Tibial nerve (tissue), 4 donors: ENCODE data around the gene CLCN7.

ENCODE experiments used
- CTCF ChIP-seq, 5 experiments: fragments of 200-600 bp in 3 of 5; fragments of 450-650 bp in 2 of 5; sonication (generic) in 3 of 5; IDR thresholded peaks; one replicate each; pipeline ENCODE4 v1.5.1; 2016 to 2019; ENCODE audit warnings: antibody characterized with exemption in 5 of 5, mild to moderate bottlenecking in 3 of 5, moderate library complexity in 2 of 5
- EP300 ChIP-seq, 2 donors: sonication (generic); formaldehyde crosslinking; IDR thresholded peaks; one replicate each; pipeline ENCODE4 v1.6.1; 2017; ENCODE audit warnings: antibody characterized with exemption in 2 of 2, mild to moderate bottlenecking in 1 of 2
- POLR2A ChIP-seq, 2 donors: fragments of 450-650 bp; IDR thresholded peaks; one replicate each; pipeline ENCODE4 v1.6.1; 2017; ENCODE audit warnings: antibody characterized with exemption in 2 of 2, mild to moderate bottlenecking in 2 of 2, moderate library complexity in 2 of 2

DNA sequence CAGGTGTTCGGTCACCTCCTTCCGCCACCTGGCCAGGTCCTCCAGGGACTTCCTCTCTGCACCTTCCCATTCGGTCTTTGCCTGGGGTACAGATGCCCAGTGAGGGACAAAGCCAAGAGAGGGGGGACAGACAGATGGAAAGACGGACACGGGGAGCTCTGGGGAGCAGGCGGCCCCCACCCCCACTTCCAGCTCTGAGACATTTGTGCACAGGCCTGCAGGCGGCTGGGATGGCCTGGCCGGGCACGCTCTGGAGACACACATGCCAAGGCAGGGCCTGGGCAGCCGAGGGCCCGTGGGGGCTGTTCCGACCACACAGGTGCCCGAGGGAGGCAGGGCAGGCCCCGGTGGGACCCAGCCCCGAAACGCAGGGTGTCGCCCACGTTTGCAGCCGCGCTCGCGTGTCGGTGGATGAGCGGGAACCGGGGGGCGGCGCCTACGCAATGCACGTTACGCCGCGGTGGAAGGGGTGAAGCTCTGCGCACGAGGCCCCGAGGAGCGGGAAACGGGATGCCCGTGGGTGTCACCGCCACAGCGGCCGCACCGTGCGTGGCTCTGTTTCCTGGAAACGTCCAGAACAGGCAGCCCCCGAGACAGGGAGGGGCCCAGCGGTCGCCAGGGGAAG, 38.0 kb downstream of the CLCN7 start:
- TF ChIP-seq CTCF (IDR thresholded peaks at IDR 0.05): no peak
- no peak for TF ChIP-seq POLR2A (IDR thresholded peaks at IDR 0.05)
- TF ChIP-seq EP300 (IDR thresholded peaks at IDR 0.05): no peak
